Smooth muscle cell (in vitro differentiated cells): Measurements from ENCODE around the gene DUSP28. TPM values are rescaled to one million over a fixed set of nuclear protein-coding genes. Genes with fewer than 3 reads are reported as not detected.

Experiments
- DNase-seq: peaks from one replicate; lab custom pipeline; 2025; ENCODE audit not compliant: unreplicated experiment; lab: John Stamatoyannopoulos, UW
- H2AFZ ChIP-seq: fragments of 200-600 bp; sonication (generic); 2 replicates; pipeline ENCODE4 v1.6.0; 2016; ENCODE audit warnings: antibody characterized with exemption, low read depth, mild to moderate bottlenecking
- H3F3A ChIP-seq: fragments of 200-600 bp; sonication (generic); 2 replicates; pipeline ENCODE4 v1.6.0; 2017; ENCODE audit warnings: antibody characterized with exemption, low read depth
- H3K27ac ChIP-seq: fragments of 200-600 bp; sonication (generic); 2 replicates; pipeline ENCODE4 v1.5.1; 2016; ENCODE audit warnings: low read depth, mild to moderate bottlenecking
- H3K27me3 ChIP-seq: fragments of 200-600 bp; sonication (generic); 2 replicates; pipeline ENCODE4 v1.6.1; 2016; ENCODE audit warnings: low read depth, mild to moderate bottlenecking
- H3K36me3 ChIP-seq: fragments of 200-600 bp; sonication (generic); 2 replicates; pipeline ENCODE4 v1.5.1; 2016; ENCODE audit warnings: low read depth
- H3K4me1 ChIP-seq: fragments of 200-600 bp; sonication (generic); 2 replicates; pipeline ENCODE4 v1.5.1; 2016; ENCODE audit warnings: low read depth
- H3K4me2 ChIP-seq: fragments of 200-600 bp; sonication (generic); 2 replicates; pipeline ENCODE4 v1.6.0; 2016; ENCODE audit warnings: mild to moderate bottlenecking
- H3K4me3 ChIP-seq: fragments of 200-600 bp; sonication (generic); 2 replicates; pipeline ENCODE4 v1.5.1; 2016; ENCODE audit warnings: mild to moderate bottlenecking
- H3K79me2 ChIP-seq: fragments of 200-600 bp; sonication (generic); 2 replicates; pipeline ENCODE4 v1.6.0; 2016; ENCODE audit warnings: low read depth, mild to moderate bottlenecking
- H3K9ac ChIP-seq: fragments of 200-600 bp; sonication (generic); 2 replicates; pipeline ENCODE4 v1.6.0; 2016; ENCODE audit warnings: low read depth
- H3K9me3 ChIP-seq: fragments of 200-600 bp; sonication (generic); replicated peaks from 2 replicates; pipeline ENCODE4 v1.5.1; 2016; ENCODE audit warnings: low read depth
- H4K20me1 ChIP-seq: fragments of 200-600 bp; sonication (generic); 2 replicates; pipeline ENCODE4 v1.6.0; 2016; ENCODE audit warnings: low read depth
- WGBS: methylation state at CpG from one replicate; pipeline ENCODE4 v1.1.7; 2016; ENCODE audit warnings: low lambda C conversion rate; 5-methylcytosine and 5-hydroxymethylcytosine counted together
- polyA plus RNA-seq: library from polyadenylated mRNA; unstranded; fragments of >200 nt; fragmentation: Nextera tagmentation; extraction: Ambion mirVana; gene quantifications from 2 replicates; pipeline ENCODE4 v1.2.1, GENCODE V29; 2016
- total RNA-seq: library from RNA; depleted of rRNA; stranded (reverse); fragments of >200 nt; gene quantifications from 2 replicates; pipeline ENCODE4 v1.2.3, GENCODE V29; 2014
- TF ChIP-seq, protein P1 (sequence below): fragments of 200-600 bp; sonication (generic); IDR thresholded peaks from 2 replicates; pipeline ENCODE4 v1.5.1; 2017; ENCODE audit warnings: borderline replicate concordance, mild to moderate bottlenecking, antibody characterized with exemption; ENCODE audit not compliant: insufficient read depth, poor library complexity, severe bottlenecking

Gene DUSP28
- total and polyA plus RNA-seq, 2 experiments from 2014 or later, result 2.2 to 6.4 TPM

DNA sequence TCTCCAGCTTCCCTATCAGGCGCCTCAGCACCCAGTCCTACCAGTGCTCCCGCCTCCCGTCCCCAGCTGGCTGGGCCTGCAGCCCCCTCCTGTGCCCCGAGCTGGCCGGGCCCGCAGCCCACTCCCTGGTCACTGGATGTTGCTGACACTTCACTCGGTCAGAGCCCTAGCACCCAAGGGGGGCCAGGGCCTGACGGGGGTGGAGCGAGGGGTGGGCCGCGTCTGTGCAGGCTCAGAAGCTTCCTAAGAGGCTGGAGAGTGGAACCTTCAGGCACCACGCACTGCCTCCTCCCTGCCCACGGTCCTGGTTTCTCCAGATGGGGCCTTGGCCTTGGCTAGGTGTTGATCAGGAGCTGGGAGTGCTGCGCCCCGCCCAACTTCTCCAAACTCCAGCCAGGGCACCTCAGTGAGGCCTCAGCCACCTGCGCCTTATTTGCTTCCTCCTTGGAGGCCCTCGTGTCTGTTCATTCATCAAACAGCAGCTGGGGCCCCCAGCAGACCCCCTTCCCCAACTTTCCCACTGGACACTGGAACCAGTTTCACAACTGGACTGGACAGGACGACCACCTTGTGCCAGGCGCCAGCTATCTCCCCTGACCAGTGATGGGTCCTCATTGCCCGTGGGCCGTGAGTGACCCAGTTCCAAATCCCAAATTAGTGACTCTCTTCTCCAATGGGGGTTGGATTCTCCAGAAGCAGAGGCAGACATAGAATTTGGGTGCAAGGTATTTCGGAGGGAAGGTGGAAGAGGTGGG lies 43.1 kb downstream of the DUSP28 start:
- Histone ChIP-seq H3K36me3 (no peaks in the 10 kb centered on the region), H3K27ac (no peak overlapping the region), H4K20me1 (no peaks in the 10 kb centered on the region), H3F3A (no peaks in the 10 kb centered on the region), H3K9ac (no peak overlapping the region), H3K4me3 (no peak overlapping the region), H3K4me2 (no peak overlapping the region), H3K9me3 (no peaks in the 10 kb centered on the region), H3K27me3 (no peaks in the 10 kb centered on the region), H3K4me1 (no peaks in the 10 kb centered on the region), H2AFZ (no peak overlapping the region), H3K79me2 (no peaks in the 10 kb centered on the region)
- 96% methylated on average over 22 of the region's 22 CpGs for WGBS
- no peak for DNase-seq
- TF ChIP-seq, protein P1, sequence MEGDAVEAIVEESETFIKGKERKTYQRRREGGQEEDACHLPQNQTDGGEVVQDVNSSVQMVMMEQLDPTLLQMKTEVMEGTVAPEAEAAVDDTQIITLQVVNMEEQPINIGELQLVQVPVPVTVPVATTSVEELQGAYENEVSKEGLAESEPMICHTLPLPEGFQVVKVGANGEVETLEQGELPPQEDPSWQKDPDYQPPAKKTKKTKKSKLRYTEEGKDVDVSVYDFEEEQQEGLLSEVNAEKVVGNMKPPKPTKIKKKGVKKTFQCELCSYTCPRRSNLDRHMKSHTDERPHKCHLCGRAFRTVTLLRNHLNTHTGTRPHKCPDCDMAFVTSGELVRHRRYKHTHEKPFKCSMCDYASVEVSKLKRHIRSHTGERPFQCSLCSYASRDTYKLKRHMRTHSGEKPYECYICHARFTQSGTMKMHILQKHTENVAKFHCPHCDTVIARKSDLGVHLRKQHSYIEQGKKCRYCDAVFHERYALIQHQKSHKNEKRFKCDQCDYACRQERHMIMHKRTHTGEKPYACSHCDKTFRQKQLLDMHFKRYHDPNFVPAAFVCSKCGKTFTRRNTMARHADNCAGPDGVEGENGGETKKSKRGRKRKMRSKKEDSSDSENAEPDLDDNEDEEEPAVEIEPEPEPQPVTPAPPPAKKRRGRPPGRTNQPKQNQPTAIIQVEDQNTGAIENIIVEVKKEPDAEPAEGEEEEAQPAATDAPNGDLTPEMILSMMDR, result no peak

DNA sequence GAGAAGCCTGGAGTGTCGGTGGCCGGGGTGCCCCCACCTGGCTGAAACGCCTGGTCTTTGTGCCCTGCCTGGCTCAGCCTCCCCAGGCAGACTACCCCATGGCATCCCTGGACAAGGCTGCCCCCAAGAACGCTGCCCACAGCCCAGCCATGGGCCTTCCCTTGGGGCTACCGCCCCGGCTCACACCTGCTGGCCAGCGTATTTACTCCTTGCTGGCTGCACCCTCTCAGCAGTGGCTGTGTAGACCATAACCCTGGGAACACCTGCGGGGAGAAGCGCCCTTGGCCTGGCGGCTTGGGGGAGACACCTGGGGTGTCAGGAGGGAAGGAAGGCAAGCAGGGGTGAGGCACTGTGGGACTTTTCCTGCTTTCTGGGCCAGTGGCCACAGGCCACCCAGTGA lies 43.7 kb downstream of the DUSP28 start:
- Histone ChIP-seq H3K4me1 (no peaks in the 10 kb centered on the region), H3K9ac (no peak overlapping the region)

DNA sequence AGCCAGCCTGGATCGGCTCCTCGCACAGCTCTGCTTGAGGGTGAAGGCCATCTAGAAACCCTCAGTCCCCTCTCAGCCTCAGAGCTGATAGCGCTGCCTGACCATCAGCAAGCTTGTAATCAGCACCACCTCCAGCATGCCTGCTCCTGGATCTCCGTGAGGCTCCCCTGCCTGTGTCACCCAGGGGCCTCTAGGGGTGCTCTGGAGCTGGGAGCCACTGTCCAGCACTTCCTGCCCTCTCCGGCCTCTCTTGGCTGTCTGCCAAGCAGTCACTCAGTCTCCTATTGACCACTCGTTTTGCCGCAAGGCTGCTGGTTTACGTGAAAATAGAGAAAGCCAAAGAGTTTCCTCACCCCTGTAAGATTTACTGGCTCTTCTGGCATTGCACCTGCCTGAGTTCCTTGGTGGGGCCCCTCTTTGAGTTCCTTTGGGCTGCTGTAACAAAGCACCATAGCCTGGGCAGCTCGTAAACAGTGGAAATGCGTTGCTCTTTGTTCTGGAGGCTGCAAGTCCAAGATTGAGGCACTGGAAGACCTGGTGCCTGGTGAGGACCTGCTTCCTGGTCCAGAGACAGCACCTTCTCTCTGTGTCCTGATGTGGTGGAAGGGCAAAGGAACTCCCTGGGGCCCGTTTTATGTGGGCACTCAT lies 44.3 kb downstream of the DUSP28 start:
- TF ChIP-seq, protein P1, result peak; percentile 25

More for the DNA sequence above, 43.7 kb downstream of the DUSP28 start:
- Histone ChIP-seq H3K27ac (no peak overlapping the region), H3K9me3 (no peaks in the 10 kb centered on the region), H3K36me3 (no peaks in the 10 kb centered on the region), H4K20me1 (no peaks in the 10 kb centered on the region), H3K4me2 (no peak overlapping the region), H3F3A (no peaks in the 10 kb centered on the region), H2AFZ (no peak overlapping the region), H3K27me3 (no peaks in the 10 kb centered on the region), H3K79me2 (no peaks in the 10 kb centered on the region), H3K4me3 (no peak overlapping the region)
- no peak for DNase-seq
- WGBS, result 95% methylated on average over 10 of the region's 10 CpGs
- TF ChIP-seq, protein P1, result no peak

More for the DNA sequence above, 44.3 kb downstream of the DUSP28 start:
- Histone ChIP-seq H3K4me1 (no peaks in the 10 kb centered on the region), H3K36me3 (no peaks in the 10 kb centered on the region), H2AFZ (no peak overlapping the region), H3K4me3 (no peak overlapping the region), H4K20me1 (no peaks in the 10 kb centered on the region), H3K79me2 (no peaks in the 10 kb centered on the region), H3K4me2 (no peak overlapping the region), H3K27ac (no peak overlapping the region), H3K27me3 (no peaks in the 10 kb centered on the region), H3F3A (no peaks in the 10 kb centered on the region), H3K9ac (no peak overlapping the region), H3K9me3 (no peaks in the 10 kb centered on the region)
- 66% methylated on average over 10 of the region's 11 CpGs for WGBS
- DNase-seq, result no peak
